HG02884 (cell line): ENCODE measurements around the gene KDM3B.
"Not testable (repeated sequence)": the region's sequence is repeated elsewhere in the genome, so short reads cannot be mapped to it uniquely, and the experiment has no call there.

ENCODE experiments used
- ATAC-seq: cut with Tn5 transposase; IDR thresholded peaks from one replicate; pipeline ENCODE4 v1.9.1; 2021; ENCODE audit warnings: mild to moderate bottlenecking, moderate library complexity; ENCODE audit not compliant: unreplicated experiment

Gene KDM3B

GRCh38 chr5:138466125-138466899, 113.8 kb downstream of the KDM3B start:
- no peak for ATAC-seq

GRCh38 chr5:138466900-138467710, 114.6 kb downstream of the KDM3B start:
- no peak for ATAC-seq

- no peak for ATAC-seq
Observed at GRCh38 chr5:138467711-138468132, 115.2 kb downstream of the KDM3B start.

- no peak for ATAC-seq
Observed at GRCh38 chr5:138468133-138468965, 115.9 kb downstream of the KDM3B start.

- ATAC-seq, result no peak
Observed at GRCh38 chr5:138468966-138469539, 116.6 kb downstream of the KDM3B start.

GRCh38 chr5:138469540-138470321, 117.2 kb downstream of the KDM3B start:
- no peak for ATAC-seq

GRCh38 chr5:138470322-138471051, 118.0 kb downstream of the KDM3B start:
- ATAC-seq, result no peak

GRCh38 chr5:138471052-138471361, 118.5 kb downstream of the KDM3B start:
- ATAC-seq, result no peak

- no peak for ATAC-seq
Observed at GRCh38 chr5:138472353-138472752, 119.9 kb downstream of the KDM3B start.

- ATAC-seq, result not testable (repeated sequence)
Observed at GRCh38 chr5:138473151-138473550, 120.7 kb downstream of the KDM3B start.

GRCh38 chr5:138476918-138477317, 124.4 kb downstream of the KDM3B start:
- no peak for ATAC-seq

GRCh38 chr5:138482638-138483037, 130.2 kb downstream of the KDM3B start:
- no peak for ATAC-seq
